Activated CD8-positive, alpha-beta memory T cell treated with anti-CD3 and anti-CD28 coated beads, Interleukin-2, amount 50 U/mL, for 24 hours (primary cell): Measurements from ENCODE around the gene UGT1A3.

Source experiments
- DNase-seq: peaks from one replicate; pipeline ENCODE4 v3.0.0-alpha.2; 2020; ENCODE audit errors: extremely low read depth

The UGT1A3 gene

DNA sequence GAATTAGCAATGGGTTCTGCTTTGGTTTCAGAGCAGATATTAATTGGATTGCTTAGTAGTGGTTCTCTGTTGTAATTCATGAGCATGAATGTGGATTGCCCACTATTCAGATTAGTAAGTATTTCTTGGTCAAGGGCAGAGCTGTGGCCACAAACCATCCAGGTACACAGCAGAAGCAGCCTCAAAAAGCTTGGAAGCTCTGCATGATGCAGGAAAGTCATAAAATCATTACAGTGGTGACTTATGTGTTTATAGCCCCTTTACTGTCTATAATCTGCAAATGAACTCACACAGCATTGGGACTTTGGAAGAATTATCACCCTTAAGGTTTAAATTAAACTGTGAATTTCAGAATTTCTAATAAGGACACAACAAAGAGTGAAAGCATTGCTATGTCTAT, 29.3 kb downstream of the UGT1A3 start:
- no peak for DNase-seq

DNA sequence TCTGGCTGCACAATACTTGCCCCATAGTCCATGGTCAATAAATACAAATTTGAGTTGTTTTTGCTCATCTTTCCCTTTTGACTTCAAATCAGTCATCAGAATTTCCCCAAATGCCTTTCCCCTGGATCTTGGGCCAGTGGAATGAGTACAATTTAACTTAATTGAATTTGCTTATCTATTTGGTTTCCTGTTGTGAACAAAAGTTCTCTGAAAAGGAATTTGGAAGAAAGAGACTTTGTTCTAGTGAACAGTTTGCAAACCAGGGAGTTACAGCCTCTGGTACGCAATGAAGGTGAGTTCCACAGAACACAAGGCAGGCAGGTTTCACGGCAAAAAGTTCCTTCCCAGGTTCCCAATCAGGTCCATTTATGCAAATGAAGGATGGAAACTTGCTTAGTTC, 30.0 kb downstream of the UGT1A3 start:
- no peak for DNase-seq

DNA sequence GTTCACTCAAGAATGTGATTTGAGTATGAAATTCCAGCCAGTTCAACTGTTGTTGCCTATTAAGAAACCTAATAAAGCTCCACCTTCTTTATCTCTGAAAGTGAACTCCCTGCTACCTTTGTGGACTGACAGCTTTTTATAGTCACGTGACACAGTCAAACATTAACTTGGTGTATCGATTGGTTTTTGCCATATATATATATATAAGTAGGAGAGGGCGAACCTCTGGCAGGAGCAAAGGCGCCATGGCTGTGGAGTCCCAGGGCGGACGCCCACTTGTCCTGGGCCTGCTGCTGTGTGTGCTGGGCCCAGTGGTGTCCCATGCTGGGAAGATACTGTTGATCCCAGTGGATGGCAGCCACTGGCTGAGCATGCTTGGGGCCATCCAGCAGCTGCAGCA, 31.2 kb downstream of the UGT1A3 start, which contains the start of gene UGT1A1:
TSS of gene UGT1A1 (plus strand) at position 228 of the 400 bp plus-strand sequence. CDS start at position 246, 18 bp downstream.
- no peak for DNase-seq

DNA sequence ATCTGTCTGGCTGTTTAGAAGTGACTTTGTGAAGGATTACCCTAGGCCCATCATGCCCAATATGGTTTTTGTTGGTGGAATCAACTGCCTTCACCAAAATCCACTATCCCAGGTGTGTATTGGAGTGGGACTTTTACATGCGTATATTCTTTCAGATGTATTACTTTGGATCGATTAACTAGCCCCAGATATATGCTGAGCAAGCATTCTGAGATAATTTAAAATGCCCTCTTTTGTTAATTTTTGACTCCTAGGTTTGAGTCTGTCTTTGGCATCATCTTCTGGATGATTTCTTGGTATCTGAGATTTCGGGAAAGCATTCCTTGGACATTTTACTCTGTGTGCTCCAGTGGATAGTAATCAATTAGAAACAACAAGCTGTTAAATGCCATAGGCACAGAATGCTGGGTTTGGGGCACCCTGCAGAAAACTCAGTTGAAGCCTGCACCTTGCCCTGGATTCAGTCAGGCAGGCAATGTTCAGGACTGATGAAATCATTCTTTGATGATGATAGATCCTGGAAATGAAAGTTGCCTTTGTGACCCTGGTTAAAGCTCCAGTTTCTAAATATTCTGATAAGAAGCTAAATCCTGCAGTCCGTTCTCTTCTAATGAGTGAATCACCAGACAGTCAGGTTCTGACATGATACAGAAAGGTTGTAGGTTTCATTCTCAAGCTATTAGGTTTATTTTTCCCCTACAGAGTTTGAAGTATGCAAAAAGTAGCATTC, 32.4 kb downstream of the UGT1A3 start:
- no peak for DNase-seq

DNA sequence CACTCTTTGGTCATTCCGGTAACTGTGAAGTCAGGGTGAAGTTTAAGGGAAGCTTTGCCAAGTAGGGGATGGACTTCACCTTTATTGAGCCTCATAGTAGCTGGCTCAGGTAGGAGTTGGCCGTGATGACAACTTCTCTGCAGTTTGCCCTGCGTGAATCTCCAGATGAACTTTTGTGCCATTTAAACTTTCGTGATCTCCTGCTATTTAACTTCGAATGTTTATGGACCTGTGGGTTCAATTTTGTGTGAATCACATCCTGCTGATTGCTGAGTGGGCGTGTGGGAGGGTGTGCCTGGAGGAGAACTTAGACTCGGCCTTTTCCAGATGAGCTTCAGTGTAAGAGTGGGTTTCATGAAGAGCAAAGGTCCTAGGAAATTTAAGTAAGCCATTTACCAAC, 35.4 kb downstream of the UGT1A3 start:
- DNase-seq = no peak

DNA sequence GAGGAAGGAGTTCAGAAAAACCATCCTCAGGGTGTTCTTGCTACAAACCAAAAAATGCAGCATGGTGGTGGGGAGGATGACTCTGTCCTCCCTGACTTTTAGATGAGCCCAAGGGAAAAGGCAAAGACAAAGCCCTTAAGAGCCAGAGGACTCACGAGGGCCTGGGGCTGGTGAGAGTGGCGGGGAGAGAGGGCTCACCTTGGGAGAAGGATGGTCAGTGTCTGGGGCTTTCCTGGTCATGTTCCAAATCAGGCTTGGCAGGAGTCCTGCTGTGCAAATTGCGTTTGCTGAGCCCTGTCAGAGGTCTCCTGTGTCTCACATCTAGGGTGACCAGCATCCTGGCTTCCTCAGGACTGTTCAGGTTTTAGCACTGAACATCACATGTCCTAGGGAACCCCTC, 35.9 kb downstream of the UGT1A3 start:
- DNase-seq = no peak

DNA sequence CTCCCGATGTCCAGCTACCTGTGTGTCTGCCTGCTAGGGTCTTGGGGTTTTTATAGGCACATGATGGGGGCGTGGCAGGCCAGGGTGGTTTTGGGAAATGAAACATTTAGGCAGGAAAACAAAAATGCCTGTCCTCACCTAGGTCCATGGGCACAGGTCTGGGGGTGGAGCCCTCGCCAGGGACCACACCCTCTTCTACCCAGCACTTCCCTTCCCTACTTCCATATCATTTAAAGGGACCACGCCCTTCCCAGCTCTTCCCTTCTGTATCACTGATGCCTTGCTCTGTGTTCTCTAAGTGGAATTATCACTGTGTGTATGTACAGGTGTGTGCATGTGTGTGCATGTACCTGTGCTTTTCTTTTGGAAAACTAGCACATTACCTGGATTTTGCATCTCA, 37.6 kb downstream of the UGT1A3 start:
- DNase-seq = no peak

DNA sequence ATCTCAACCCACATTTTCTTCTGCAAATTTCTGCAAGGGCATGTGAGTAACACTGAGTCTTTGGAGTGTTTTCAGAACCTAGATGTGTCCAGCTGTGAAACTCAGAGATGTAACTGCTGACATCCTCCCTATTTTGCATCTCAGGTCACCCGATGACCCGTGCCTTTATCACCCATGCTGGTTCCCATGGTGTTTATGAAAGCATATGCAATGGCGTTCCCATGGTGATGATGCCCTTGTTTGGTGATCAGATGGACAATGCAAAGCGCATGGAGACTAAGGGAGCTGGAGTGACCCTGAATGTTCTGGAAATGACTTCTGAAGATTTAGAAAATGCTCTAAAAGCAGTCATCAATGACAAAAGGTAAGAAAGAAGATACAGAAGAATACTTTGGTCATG, 39.2 kb downstream of the UGT1A3 start:
- no peak for DNase-seq

DNA sequence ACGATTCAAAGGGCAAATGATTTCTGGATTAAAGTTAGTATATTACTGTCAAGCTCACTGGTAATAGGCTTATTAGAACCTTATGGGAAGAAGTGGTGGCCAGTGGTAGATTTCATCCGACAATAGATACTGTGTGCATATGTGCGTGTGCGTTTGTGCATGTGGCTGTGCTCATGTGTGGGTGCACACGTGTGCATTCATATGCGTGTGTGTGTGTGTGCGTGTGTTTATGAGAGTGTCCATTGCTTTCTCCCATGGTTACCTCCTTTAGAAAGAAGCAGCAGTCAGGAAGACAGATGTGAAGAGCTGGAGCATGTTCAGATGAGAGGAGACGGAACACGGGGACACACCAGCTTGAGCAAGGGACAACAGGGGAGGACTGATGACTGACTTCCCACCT, 40.4 kb downstream of the UGT1A3 start:
- no peak for DNase-seq

DNA sequence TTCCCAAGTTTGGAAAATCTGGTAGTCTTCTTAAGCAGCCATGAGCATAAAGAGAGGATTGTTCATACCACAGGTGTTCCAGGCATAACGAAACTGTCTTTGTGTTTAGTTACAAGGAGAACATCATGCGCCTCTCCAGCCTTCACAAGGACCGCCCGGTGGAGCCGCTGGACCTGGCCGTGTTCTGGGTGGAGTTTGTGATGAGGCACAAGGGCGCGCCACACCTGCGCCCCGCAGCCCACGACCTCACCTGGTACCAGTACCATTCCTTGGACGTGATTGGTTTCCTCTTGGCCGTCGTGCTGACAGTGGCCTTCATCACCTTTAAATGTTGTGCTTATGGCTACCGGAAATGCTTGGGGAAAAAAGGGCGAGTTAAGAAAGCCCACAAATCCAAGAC, 43.3 kb downstream of the UGT1A3 start:
- no peak for DNase-seq

DNA sequence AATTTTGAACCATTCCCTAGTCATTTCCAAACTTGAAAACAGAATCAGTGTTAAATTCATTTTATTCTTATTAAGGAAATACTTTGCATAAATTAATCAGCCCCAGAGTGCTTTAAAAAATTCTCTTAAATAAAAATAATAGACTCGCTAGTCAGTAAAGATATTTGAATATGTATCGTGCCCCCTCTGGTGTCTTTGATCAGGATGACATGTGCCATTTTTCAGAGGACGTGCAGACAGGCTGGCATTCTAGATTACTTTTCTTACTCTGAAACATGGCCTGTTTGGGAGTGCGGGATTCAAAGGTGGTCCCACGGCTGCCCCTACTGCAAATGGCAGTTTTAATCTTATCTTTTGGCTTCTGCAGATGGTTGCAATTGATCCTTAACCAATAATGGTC, 43.7 kb downstream of the UGT1A3 start:
- DNase-seq = no peak

DNA sequence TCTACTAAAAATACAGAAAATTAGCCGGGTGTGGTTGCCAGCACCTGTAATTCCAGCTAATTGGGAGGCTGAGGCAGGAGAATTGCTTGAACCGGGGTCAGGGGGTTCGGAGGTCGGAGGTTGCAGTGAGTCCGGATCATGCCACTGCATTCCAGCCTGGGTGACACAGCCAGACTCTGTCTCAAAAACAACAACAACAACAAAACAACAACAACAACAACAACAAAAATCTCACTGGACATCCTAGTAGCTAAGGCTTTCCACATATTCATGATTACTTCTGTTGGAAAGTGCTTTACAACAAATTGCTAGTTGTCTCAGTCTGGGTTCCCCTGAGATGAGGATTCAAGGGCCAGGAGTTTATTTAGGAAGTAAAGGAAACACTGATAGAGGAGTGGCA, 45.0 kb downstream of the UGT1A3 start:
- DNase-seq = no peak

DNA sequence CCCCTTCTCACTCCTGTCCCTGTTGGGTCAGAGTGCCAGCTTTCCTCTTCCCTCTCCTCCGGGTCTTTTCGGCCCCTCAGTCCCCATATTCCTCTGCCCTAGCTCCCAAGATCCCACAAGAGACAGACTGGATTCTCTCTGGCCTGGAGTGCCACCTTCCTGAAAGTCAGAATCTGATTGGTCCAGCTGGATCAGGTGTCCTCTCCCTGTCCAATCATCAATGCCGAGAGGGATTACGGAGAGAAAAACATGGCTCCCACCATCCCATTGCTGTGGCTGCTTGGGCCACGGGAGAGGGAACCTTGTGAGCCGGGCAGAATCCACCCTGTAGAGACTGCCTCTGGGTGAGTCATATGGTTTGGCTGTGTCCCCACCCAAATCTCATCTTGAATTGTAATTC, 46.6 kb downstream of the UGT1A3 start:
- DNase-seq = no peak

DNA sequence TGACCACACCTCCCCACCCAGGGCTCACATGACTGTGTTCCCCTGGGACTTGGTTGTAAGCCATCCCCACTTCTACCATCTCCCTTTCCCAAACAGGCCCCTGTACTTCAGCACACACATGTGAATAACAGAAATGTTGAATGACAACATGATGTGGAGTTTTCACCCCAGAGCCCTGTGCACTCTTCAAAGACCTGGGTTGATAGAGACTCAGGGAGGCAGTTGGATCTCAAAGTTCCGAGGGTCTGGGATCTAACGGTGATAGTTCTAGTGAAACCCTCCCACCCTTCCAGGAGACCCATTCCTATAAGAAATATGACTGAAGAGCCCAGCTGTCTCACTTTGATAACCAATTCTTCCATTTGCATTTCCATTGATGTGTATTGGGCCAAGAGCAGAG, 49.2 kb downstream of the UGT1A3 start, which contains the start of gene MROH2A:
TSS of gene MROH2A (plus strand) at position 301 of the 400 bp plus-strand sequence. CDS start 1,029 bp downstream, outside the sequence.
- no peak for DNase-seq

DNA sequence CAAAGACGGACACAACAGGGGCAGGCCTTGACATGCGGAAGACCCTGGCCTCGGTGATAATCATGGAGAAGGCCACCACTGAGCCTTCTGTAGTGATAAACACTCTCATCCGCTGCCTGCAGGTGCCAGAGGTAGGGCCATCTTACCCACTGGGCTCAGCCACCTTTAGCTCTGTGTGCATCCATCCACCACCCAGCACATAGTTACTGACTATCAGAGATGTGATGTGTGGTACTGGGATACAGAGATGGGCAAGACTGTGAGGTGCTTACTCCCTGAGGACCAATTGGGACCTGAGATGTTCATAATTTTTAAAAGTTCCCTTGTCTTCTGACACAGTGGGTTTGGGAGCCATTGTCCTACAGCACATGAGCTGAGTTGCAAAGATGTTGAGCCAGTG, 50.9 kb downstream of the UGT1A3 start:
- DNase-seq = no peak

DNA sequence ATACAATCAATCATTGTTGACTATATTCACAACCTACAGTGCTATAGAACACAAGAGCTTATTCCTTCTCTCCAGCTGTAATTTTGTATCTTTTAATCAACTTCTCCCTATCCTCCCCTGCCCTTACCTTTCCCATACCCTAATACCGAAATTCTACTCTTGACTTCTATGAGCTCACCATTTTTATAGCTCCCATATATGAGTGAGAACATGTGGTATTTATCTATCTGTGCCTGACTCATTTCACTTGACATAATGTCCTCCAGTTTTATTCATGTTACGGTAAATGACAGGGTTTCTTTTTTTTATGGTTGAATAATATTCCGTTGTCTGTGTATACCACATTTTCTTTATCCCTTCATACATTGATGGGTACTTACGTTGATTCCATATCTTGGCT, 51.9 kb downstream of the UGT1A3 start:
- DNase-seq = no peak

DNA sequence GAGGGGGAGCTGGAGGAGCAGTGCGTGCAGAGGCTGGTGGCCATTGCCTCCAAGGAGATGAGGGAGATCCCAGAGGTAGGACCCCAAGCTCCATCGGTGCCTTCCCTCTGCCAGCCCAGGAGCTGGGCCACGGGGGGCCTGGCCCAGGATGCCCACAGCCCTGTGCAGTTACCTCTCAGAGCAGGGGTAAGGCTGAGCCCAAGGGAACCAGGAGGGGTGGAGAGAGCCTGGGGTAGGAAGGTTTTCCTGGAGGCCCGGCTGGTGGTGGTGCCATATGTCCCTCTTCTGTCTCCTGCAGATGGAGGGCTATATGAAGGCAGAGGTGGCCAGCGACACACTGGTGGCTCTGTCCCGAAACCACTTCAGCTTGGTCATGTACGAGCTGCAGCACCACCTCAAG, 60.7 kb downstream of the UGT1A3 start:
- no peak for DNase-seq

DNA sequence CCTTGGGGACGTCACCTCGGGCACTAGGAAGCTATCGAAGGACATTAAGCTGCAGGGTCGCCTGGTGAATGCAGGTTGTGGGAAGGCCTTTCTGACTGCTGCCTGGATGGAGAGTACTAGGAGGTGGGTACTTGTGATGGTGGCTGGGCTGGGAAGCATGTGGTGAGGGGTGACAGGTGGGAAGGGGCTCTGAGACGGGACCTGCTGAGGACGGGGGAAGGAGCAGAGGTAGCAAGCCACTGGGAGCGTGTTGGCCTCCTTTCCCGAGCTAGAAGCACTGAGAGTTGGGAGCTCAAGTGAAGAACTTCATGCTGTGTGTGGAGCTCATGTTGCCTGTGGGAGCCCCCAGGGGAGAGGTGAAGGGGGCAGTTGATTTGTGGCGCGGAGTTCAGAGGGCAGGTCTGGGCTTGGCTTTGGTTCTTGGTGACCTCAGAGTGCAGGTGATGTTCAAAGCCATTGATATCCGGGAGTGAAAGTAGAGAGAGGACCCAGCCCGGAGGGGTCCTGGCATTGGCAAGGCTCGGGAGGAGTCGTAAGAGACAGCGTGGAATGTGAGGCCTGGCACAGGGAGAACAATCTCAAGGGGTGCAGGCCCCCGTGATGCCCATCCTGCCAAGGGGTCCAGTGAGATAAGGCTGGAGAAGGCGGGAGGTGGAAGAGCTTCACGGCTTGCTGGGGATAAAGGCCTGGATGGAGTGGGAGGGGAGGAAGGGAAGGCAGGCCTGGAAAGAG, 62.5 kb downstream of the UGT1A3 start:
- no peak for DNase-seq

DNA sequence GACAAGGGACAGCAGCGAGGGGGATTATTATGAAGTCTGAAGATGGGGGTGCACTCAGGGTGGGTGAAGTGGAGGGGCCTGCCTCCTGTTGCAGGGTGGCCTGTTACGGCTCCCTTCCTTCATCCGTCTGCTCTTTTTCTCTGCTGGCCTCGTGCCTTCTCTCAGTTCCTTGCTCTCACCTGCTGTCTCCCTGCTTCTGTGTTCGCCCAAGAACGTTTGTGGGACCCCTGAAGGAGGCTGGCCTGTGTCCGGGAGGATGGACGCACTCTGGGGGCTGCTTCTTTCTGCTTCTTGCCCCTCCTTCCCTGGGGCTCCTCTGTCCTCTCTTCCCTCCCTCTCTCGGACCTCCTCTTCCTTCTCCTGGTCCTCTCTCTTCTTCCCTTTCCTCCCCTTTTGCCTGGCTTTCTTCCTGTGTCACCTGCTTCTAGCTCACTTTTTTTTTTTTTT, 63.1 kb downstream of the UGT1A3 start:
- DNase-seq = no peak

DNA sequence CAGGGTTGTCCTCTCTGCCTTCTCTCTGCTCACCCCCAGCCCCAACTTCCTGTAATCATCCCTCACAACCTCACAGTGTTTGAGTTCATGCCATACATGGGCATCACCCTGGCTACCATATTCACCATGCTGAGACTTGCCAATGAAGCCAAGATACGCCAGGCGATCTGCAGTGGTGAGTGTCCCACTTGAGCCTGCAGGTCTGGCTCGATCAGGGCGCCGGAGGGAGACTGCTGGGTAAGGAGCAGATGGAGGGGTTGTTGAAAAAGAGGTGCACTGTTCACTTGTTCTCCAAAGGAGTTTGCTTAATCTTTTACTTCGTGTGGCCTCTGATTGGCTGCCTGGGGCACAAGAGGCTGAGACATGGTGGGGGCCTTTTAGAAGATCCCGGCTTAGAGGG, 63.9 kb downstream of the UGT1A3 start:
- no peak for DNase-seq

DNA sequence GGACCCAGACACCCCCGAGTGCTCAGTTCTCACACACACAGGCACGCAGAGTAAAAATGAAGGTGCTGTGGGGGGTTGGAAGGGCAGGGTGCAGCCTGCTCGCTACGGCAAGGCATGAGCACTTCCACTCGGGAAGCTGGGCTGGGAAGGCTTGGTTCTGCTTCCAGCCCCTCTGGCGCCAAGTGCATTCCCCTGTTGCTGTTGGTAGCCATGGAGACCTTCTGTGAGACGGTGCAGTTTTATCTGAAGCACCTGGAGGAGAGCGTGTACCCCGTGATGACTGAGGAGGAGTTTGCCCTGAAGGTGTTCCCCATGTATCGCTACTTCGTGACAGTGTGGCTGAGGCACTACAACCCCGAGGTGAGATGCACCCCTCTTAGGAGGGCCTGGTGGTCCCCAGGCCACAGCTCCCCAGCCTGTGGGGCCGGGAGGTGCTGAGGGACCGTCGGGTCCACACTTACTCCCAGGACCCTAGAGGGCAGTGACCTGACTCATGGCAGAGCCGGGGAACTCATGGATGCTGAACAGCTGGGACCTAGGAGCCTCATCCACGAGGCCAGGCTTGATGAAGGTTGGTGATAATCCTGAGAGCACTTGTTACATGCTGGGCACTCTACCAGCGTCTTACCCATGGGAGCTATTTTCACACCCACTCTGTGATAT, 64.8 kb downstream of the UGT1A3 start:
- no peak for DNase-seq

DNA sequence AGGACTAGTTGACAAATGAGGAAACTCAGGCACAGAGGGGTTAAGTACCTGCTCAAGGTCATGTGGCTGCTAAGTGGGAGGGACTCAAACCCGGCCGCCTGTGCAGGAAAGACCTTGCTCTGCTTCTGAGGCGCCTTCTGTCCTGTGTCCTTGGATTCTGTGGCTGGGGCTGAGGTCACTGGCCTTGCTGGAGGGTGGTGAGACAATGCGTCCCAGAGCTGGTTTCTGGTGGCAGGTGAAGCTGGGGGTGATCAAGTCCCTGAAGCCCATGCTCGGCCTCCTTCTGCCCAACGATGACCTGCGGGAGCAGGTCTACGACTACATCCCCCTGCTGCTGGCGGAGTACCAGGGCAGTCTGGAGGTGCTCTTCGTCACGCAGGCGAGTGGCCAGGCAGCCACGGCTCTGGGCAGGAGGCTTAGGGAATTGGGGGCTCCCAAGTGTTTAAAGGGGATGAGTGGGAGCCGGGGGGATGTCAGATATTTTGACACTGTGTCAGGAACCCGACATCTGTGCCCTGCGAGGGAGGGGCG, 65.4 kb downstream of the UGT1A3 start:
- DNase-seq = no peak
